PC-3 (cell line): ENCODE results near the gene RPL3. TPM values are rescaled to one million over a fixed set of nuclear protein-coding genes. Genes with fewer than 3 reads are reported as not detected.
"Not testable (repeated sequence)": the region's sequence is repeated elsewhere in the genome, so short reads cannot be mapped to it uniquely, and the experiment has no call there.

Experiments
- ATAC-seq: fragments of 200-7000 bp; cut with Tn5 transposase; 2 replicates; pipeline ENCODE4 v1.9.1; 2020; ENCODE audit warnings: mild to moderate bottlenecking, moderate library complexity
- BruUV-seq: library from RNA; stranded (reverse); fragments of 400-500 nt; replicated peaks from 2 replicates; lab custom pipeline; 2021; lab: Mats Ljungman, UMichigan
- CTCF ChIA-PET: fragments of 300-600 bp; sonication (Branson Sonifier 250); formaldehyde crosslinking; loops from one replicate; lab custom pipeline; 2022; ENCODE audit warnings: antibody characterized with exemption; lab: Charles Lee
- POLR2A ChIA-PET: fragments of 300-600 bp; sonication (Branson Sonifier 250); formaldehyde crosslinking; loops from one replicate; lab custom pipeline; 2022; ENCODE audit warnings: antibody characterized with exemption; ENCODE audit not compliant: unreplicated experiment; lab: Charles Lee
- DNase-seq: peaks from one replicate; pipeline ENCODE4 v3.0.0-alpha.2; 2015
- H2AFZ ChIP-seq: fragments of 300-600 bp; sonication (generic); 2 replicates; pipeline ENCODE4 v1.6.0; 2016; ENCODE audit warnings: antibody characterized with exemption, low read length
- H3F3A ChIP-seq: fragments of 300-600 bp; sonication (generic); one replicate; pipeline ENCODE4 v1.6.0; 2017; ENCODE audit warnings: antibody characterized with exemption, low read length, control low read depth, mild to moderate bottlenecking; ENCODE audit not compliant: unreplicated experiment
- H3K27ac ChIP-seq: fragments of 300-600 bp; sonication (generic); 2 replicates; pipeline ENCODE4 v1.5.1; 2016; ENCODE audit warnings: mild to moderate bottlenecking, low read length
- H3K27me3 ChIP-seq: fragments of 300-600 bp; sonication (generic); 2 replicates; pipeline ENCODE4 v1.6.1; 2016; ENCODE audit warnings: low read length, mixed read lengths
- H3K36me3 ChIP-seq: fragments of 300-600 bp; sonication (generic); 2 replicates; pipeline ENCODE4 v1.6.1; 2016; ENCODE audit warnings: low read depth, mixed run types, low read length, mixed read lengths
- H3K4me1 ChIP-seq: fragments of 300-600 bp; sonication (generic); 2 replicates; pipeline ENCODE4 v1.5.1; 2016; ENCODE audit warnings: low read length; ENCODE audit not compliant: insufficient read depth
- H3K4me2 ChIP-seq: fragments of 300-600 bp; sonication (generic); 2 replicates; pipeline ENCODE4 v1.6.0; 2016; ENCODE audit warnings: low read length
- H3K4me3 ChIP-seq: fragments of 300-600 bp; sonication (generic); 2 replicates; pipeline ENCODE4 v1.5.1; 2016; ENCODE audit warnings: mild to moderate bottlenecking, low read length, mixed read lengths
- H3K79me2 ChIP-seq: fragments of 300-600 bp; sonication (generic); 2 replicates; pipeline ENCODE4 v1.6.1; 2017; ENCODE audit warnings: low read length, mixed read lengths
- H3K9ac ChIP-seq: fragments of 300-600 bp; sonication (generic); 2 replicates; pipeline ENCODE4 v1.6.0; 2016; ENCODE audit warnings: mild to moderate bottlenecking, low read length
- H3K9me2 ChIP-seq: fragments of 300-600 bp; sonication (generic); replicated peaks from 2 replicates; pipeline ENCODE4 v1.6.1; 2016; ENCODE audit warnings: mixed run types, low read length, mixed read lengths
- H3K9me3 ChIP-seq: fragments of 300-600 bp; sonication (generic); 2 replicates; pipeline ENCODE4 v1.6.1; 2016; ENCODE audit warnings: low read length, mixed read lengths
- H4K20me1 ChIP-seq: fragments of 300-600 bp; sonication (generic); 2 replicates; pipeline ENCODE4 v1.6.1; 2016; ENCODE audit warnings: low read length, mixed read lengths
- CTCF ChIP-seq: fragments of 300-600 bp; sonication (generic); conservative IDR thresholded peaks from 2 replicates; pipeline ENCODE4 v1.5.1; 2017; ENCODE audit warnings: antibody characterized with exemption, low read depth, mild to moderate bottlenecking, low read length
- EZH2 ChIP-seq: fragments of 300-600 bp; sonication (generic); IDR thresholded peaks from one replicate; pipeline ENCODE4 v1.6.1; 2017; ENCODE audit warnings: antibody characterized with exemption, mild to moderate bottlenecking, low read length; ENCODE audit not compliant: unreplicated experiment
- EZH2phosphoT487 ChIP-seq: fragments of 300-600 bp; sonication (generic); IDR thresholded peaks from 2 replicates; pipeline ENCODE4 v1.6.1; 2018; ENCODE audit warnings: mild to moderate bottlenecking, antibody characterized with exemption, low read length, borderline replicate concordance
- intact Hi-C: fragments of 100-400 bp; cut with micrococcal nuclease; formaldehyde crosslinking; loops from 2 replicates; pipeline ENCODE4 v1.9.0; 2023
- total RNA-seq: library from RNA; depleted of rRNA; stranded (reverse); fragments of >200 nt; gene quantifications from 2 replicates; pipeline ENCODE4 v1.2.3, GENCODE V29; 2014

Gene RPL3
- total RNA-seq, 1 experiment from 2014 or later, result 1,363 TPM

- Histone ChIP-seq H3K9me3 (no peaks in the 10 kb centered on the region), H3K9me2 (no peaks in the 10 kb centered on the region), H3K9ac (no peak overlapping the region), H3K4me1 (no peaks in the 10 kb centered on the region), H3F3A (no peaks in the 10 kb centered on the region), H3K36me3 (no peaks in the 10 kb centered on the region), H3K27me3 (no peaks in the 10 kb centered on the region), H3K27ac (no peak overlapping the region), H2AFZ (no peak overlapping the region), H3K79me2 (no peaks in the 10 kb centered on the region), H4K20me1 (no peaks in the 10 kb centered on the region), H3K4me3 (no peak overlapping the region), H3K4me2 (no peak overlapping the region)
- DNase-seq (no peak), ATAC-seq (no peak)
- intact Hi-C loops, result no loop called here
- no TSS peak for BruUV-seq
- POLR2A ChIA-PET, result no interaction called here
- TF ChIP-seq EZH2, result no peak
- no peak for TF ChIP-seq CTCF
- TF ChIP-seq EZH2phosphoT487, result no peak
- CTCF ChIA-PET, result no interaction called here
Measured at GRCh38 chr22:39356464-39356863, 37.0 kb upstream of the RPL3 start.

- H3K9me2 ChIP-seq, intact Hi-C loops, H3K4me2 ChIP-seq, H3K79me2 ChIP-seq, H3K27ac ChIP-seq, ATAC-seq, H3F3A ChIP-seq, H4K20me1 ChIP-seq, H3K4me1 ChIP-seq, H3K9ac ChIP-seq, DNase-seq, H3K27me3 ChIP-seq, H3K36me3 ChIP-seq, H2AFZ ChIP-seq, CTCF ChIA-PET, H3K9me3 ChIP-seq, H3K4me3 ChIP-seq, POLR2A ChIA-PET, BruUV-seq: not testable (repeated sequence)
Measured at GRCh38 chr22:39355805-39356204, 36.4 kb upstream of the RPL3 start.

- H3K4me3 ChIP-seq, result no peak overlapping the region
- H2AFZ ChIP-seq, result no peak overlapping the region
- no peak for ATAC-seq
- no peak overlapping the region for H3K9ac ChIP-seq
- H3K4me1 ChIP-seq, result 0 out of 2 replicates have a peak, but pooled peaks cover 3% of the 10 kb centered on the region
- H3K79me2 ChIP-seq, result no peaks in the 10 kb centered on the region
- DNase-seq, result no peak
- no peaks in the 10 kb centered on the region for H3K27me3 ChIP-seq
- no peaks in the 10 kb centered on the region for H3K9me2 ChIP-seq
- no peaks in the 10 kb centered on the region for H3F3A ChIP-seq
- no TSS peak for BruUV-seq
- POLR2A ChIA-PET, result no interaction called here
- no peak overlapping the region for H3K4me2 ChIP-seq
- no peak overlapping the region for H3K27ac ChIP-seq
- H3K9me3 ChIP-seq, result no peaks in the 10 kb centered on the region
- CTCF ChIA-PET, result no interaction called here
- intact Hi-C loops, result no loop called here
- H4K20me1 ChIP-seq, result no peaks in the 10 kb centered on the region
- TF ChIP-seq EZH2phosphoT487, result no peak
- no peak for TF ChIP-seq EZH2
- TF ChIP-seq CTCF, result no peak
- no peaks in the 10 kb centered on the region for H3K36me3 ChIP-seq
Measured at GRCh38 chr22:39355080-39355479, 35.7 kb upstream of the RPL3 start.
